Omental fat pad (tissue), 4 donors: ENCODE measurements around the gene APBA2. TPM values are rescaled to one million over a fixed set of nuclear protein-coding genes. Genes with fewer than 3 reads are reported as not detected.

ENCODE experiments used
- ATAC-seq: fragments of 150-250 bp; one replicate; pipeline ENCODE4 v1.9.1; 2016; ENCODE audit warnings: mild to moderate bottlenecking, moderate library complexity; ENCODE audit not compliant: low FRiP score
- DNase-seq: peaks from one replicate; pipeline ENCODE4 v3.0.0-alpha.2; 2019; ENCODE audit warnings: low spot score
- CTCF ChIP-seq, 3 donors: fragments of 450-650 bp; IDR thresholded peaks; one replicate each; pipeline ENCODE4 v1.5.1; 2016 to 2017; ENCODE audit warnings: antibody characterized with exemption in 3 of 3, mild to moderate bottlenecking in 3 of 3, moderate library complexity in 2 of 3
- total RNA-seq, 4 donors: library from RNA; depleted of rRNA; stranded (reverse); fragments of >200 nt; gene quantifications; one replicate each; pipeline ENCODE4 v1.1.0, GENCODE V29; 2016

APBA2 gene
- total RNA-seq, 4 donors from 2014 or later, result 0.93 to 4.3 (median 2.6) TPM

DNA sequence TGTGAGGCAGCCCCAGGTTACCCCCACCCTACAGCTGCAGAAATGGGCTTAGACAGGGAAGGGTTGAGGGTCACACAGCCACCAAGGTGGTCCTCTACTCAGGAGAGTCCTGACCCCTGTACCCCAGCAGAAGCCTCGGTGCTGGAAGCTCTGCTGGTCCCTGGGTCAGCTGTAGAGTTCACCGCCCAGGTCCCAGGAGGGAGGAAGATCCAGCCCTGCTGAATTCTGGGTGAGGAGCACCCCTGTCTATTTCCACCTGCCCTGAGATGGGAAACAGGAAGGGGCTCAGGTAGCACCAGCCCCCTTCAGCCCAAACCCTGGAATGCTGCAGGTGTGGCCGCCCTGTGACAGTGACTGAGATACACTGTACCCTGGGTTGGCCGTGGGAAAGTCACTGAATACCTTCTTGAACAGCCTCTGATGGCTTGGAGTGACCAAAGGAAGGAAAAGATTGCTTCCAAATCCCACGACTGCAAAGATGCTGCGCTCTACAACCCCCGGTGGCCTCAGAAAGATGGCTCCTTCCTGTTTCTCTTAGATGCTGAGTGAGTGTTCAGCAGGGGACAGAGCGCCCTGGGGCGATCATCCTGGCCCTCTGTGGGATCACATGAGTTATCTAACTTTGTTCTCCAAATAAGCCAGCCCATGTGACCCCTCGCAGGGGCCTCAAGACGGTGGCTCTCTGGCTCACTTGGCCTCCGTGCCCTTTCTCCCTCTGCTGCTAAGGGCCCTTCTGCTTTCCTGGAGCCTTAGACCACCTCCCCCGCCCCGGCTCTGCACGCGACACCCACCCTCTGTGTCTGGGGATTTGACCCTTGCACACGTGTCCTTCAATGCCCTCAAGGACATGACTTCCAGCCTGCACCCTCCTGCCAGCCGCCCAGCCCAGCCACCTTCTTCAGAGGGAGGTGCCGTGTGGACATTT, 242.0 kb downstream of the APBA2 start:
- ATAC-seq, result no peak
- no peak for TF ChIP-seq CTCF (IDR thresholded peaks at IDR 0.05)
- DNase-seq, result no peak

GRCh38 chr15:29128671-29129070, 242.9 kb downstream of the APBA2 start:
- TF ChIP-seq CTCF (IDR thresholded peaks at IDR 0.05), result no peak
- no peak for DNase-seq
- no peak for ATAC-seq

DNA sequence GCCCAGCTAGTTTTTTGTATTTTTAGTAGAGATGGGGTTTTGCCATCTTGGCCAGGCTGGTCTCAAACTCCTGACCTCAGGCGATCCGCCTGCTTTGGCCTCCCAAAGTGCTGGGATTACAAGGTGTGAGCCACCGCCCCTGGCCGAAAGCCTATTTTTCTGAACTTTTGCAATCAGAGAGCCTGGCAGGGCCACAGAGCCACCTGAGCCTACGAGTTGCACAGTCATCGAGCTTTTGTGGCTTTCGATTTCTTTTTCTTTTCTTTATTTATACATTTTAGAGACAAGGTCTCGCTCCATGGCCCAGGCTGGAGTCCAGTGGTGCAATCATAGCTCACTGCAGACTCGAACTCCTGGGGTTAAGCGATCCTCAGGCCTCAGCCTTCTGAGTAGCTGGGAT, 243.4 kb downstream of the APBA2 start:
- ATAC-seq (no peak), DNase-seq (no peak)
- no peak for TF ChIP-seq CTCF (IDR thresholded peaks at IDR 0.05)

GRCh38 chr15:29129926-29130325, 244.2 kb downstream of the APBA2 start:
- DNase-seq (no peak), ATAC-seq (no peak)

DNA sequence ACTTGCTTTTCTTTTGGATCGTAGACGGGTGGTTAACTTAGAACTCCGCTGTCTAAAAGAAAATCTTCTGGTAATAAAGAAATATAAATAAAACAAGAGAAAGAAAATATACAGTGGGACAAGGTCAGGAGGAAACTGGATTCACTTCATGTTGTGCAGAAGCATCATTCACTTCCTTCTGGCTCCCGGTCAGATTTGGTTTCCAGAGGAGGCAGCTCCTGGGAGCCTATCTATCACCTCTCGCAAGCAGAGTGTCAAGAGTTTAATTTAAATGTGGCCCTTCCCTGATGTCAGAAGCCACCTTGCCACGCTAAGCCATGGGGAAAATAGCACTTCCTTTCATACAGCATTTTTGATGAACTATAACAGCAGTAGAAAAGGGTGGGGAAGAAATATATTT, 244.7 kb downstream of the APBA2 start:
- no peak for ATAC-seq
- DNase-seq, result no peak
- TF ChIP-seq CTCF (IDR thresholded peaks at IDR 0.05), result no peak

More at GRCh38 chr15:29129926-29130325, 244.2 kb downstream of the APBA2 start:
- no peak for TF ChIP-seq CTCF (IDR thresholded peaks at IDR 0.05)

GRCh38 chr15:29130951-29131839, 245.4 kb downstream of the APBA2 start:
- ATAC-seq, result no peak
- no peak for TF ChIP-seq CTCF (IDR thresholded peaks at IDR 0.05)
- no peak for DNase-seq
